Duodenal mucosa (tissue), 2 donors: Measurements from ENCODE around the gene DNAH9.

Experiments
- H3K27ac ChIP-seq: one replicate; pipeline ENCODE4 v1.7.0; 2013; ENCODE audit warnings: low read depth, low read length
- H3K27me3 ChIP-seq, 2 donors: one replicate each; pipeline ENCODE4 v1.7.0; 2013; ENCODE audit warnings: low read length in 2 of 2, control low read depth in 1 of 2; ENCODE audit not compliant: insufficient read depth in 2 of 2, control insufficient read depth in 1 of 2
- H3K36me3 ChIP-seq, 2 donors: one replicate each; pipeline ENCODE4 v1.7.0; 2013; ENCODE audit warnings: low read length in 2 of 2, control low read depth in 1 of 2; ENCODE audit not compliant: insufficient read depth in 2 of 2, control insufficient read depth in 1 of 2
- H3K4me1 ChIP-seq, 2 donors: one replicate each; pipeline ENCODE4 v1.7.0; 2013; ENCODE audit warnings: low read length in 2 of 2, control low read depth in 1 of 2; ENCODE audit not compliant: insufficient read depth in 2 of 2, control insufficient read depth in 1 of 2
- H3K4me3 ChIP-seq, 2 donors: one replicate each; pipeline ENCODE4 v1.7.0; 2013; ENCODE audit warnings: low read length in 2 of 2, low read depth in 1 of 2
- H3K9ac ChIP-seq, 2 donors: one replicate each; pipeline ENCODE4 v1.7.0; 2013; ENCODE audit warnings: low read length in 2 of 2, low read depth in 1 of 2
- H3K9me3 ChIP-seq, 2 donors: one replicate each; pipeline ENCODE4 v1.7.0; 2013; ENCODE audit warnings: low read length in 2 of 2, control low read depth in 1 of 2; ENCODE audit not compliant: control insufficient read depth in 1 of 2

DNAH9 gene

DNA sequence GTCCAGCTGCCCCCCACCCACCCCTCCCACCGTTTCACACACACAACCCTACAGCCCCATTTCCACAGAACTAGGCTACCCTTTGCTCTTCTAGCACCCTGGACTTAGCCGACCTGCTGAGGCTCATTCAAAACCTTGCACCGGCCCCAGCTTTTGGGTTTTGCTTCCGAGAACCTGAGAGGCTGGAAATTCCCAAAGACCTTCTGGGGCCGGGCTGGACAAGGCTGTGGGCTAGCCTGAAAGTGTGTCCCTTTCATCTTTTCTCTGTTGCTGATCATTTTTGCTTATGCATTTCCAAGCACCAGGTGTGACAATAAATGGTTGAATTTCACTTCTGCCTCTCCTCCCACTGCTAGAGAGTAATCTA, 139.0 kb downstream of the DNAH9 start:
- Histone ChIP-seq H3K27ac (no peak overlapping the region), H3K4me3 (no peak overlapping the region), H3K9ac (no peak overlapping the region), H3K4me1 (no peaks in the 10 kb centered on the region), H3K9me3 (no peaks in the 10 kb centered on the region), H3K36me3 (no peaks in the 10 kb centered on the region), H3K27me3 (no peaks in the 10 kb centered on the region)

DNA sequence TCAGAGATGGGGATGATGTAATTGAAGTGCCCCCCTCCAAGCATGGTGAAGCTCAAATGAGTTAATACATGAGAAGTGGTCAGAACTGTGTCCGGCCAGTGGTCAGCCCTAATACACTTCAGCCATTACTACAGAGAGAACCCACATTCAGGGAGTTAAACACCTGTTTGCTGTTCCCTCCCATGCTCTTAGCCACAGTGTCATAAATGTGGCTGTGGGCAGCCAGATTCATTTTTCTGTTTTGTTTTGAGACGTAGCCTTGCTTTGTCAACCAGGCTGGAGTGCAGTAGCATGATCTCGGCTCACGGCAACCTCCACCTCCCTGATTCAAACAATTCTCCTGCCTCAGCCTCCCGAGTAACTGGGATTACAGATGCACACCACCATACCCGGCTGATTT, 139.9 kb downstream of the DNAH9 start:
- Histone ChIP-seq H3K4me1 (no peaks in the 10 kb centered on the region), H3K4me3 (no peak overlapping the region), H3K27ac (no peak overlapping the region), H3K9ac (no peak overlapping the region), H3K9me3 (no peaks in the 10 kb centered on the region), H3K36me3 (no peaks in the 10 kb centered on the region), H3K27me3 (no peaks in the 10 kb centered on the region)

DNA sequence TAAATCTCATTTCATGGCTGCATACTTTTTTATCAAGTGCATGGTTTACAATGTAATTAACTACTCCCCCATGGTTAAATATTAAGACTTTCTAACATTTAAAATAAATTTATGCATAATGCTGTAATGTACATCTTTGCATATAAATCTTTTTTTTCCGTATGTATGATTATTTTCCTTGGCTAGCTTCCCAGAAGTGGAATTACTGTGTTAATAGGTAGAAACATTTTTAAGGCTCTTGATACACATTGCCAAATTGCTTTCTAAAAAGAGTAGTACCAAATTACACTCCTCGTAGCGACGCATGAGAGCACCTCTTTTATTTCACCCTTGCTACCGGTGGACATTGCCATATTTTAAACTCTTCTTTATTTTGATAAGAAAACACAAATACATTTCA, 141.1 kb downstream of the DNAH9 start:
- H3K27ac ChIP-seq = no peak overlapping the region
- H3K9me3 ChIP-seq = no peaks in the 10 kb centered on the region
- no peaks in the 10 kb centered on the region for H3K36me3 ChIP-seq
- H3K27me3 ChIP-seq = no peaks in the 10 kb centered on the region
- no peak overlapping the region for H3K9ac ChIP-seq
- no peaks in the 10 kb centered on the region for H3K4me1 ChIP-seq
- H3K4me3 ChIP-seq = no peak overlapping the region

DNA sequence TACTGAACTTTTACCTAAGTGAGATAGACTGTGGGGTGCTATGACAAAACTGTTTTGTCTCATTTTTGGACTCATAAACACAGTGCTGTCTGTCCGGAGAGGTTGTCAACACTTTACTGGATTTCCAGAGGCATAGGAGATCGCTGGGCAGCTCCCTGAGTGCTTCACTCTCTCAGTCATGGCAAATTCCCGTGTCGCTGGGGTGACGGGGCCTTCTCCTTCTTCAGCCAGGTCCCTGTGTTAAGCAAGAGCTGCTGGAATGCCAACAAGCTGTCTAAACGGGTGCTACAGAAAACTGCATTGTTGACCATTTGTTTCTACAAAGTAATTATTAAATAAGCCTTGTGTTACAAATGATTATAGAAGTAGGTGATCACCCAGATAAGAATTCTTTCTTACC, 141.6 kb downstream of the DNAH9 start:
- Histone ChIP-seq H3K4me1 (no peaks in the 10 kb centered on the region), H3K4me3 (no peak overlapping the region), H3K36me3 (no peaks in the 10 kb centered on the region), H3K27ac (no peak overlapping the region), H3K9ac (no peak overlapping the region), H3K9me3 (no peaks in the 10 kb centered on the region), H3K27me3 (no peaks in the 10 kb centered on the region)

DNA sequence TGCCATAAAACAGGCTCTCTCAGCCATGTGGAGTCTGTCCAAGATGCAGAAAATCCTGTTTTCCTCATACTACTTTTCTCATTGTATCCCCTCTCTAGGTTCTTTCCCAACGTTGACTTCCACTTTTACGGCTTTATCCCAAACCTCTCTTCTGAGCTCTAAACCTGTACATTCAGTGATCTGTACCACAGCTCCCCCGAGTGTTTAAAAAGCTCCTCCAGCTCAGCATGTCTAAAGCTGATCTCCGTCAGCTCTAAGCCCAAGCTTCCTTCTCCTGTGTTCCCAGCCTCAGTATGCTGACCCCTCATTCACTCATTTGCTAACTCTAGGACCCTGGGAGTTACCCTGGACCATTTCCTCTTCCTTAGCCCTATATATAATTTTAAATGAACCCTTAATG, 144.6 kb downstream of the DNAH9 start:
- Histone ChIP-seq H3K9me3 (no peaks in the 10 kb centered on the region), H3K27me3 (no peaks in the 10 kb centered on the region), H3K27ac (no peak overlapping the region), H3K4me1 (no peaks in the 10 kb centered on the region), H3K4me3 (no peak overlapping the region), H3K9ac (no peak overlapping the region), H3K36me3 (no peaks in the 10 kb centered on the region)

DNA sequence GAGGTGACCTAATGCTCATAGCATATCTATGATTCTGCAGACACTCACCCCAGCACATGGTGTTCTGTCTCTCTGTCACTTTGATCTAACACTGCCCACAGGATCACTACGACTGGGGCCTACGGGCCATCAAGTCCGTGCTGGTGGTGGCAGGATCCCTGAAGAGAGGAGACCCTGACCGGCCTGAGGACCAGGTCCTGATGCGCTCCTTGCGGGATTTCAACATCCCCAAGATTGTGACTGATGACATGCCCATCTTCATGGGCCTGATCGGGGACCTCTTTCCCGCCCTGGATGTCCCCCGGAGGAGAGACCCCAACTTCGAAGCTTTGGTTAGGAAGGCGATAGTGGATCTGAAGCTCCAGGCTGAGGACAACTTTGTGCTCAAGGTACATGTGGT, 146.4 kb downstream of the DNAH9 start:
- Histone ChIP-seq H3K4me3 (no peak overlapping the region), H3K9me3 (no peaks in the 10 kb centered on the region), H3K27me3 (no peaks in the 10 kb centered on the region), H3K27ac (no peak overlapping the region), H3K4me1 (no peaks in the 10 kb centered on the region), H3K9ac (no peak overlapping the region), H3K36me3 (no peaks in the 10 kb centered on the region)

DNA sequence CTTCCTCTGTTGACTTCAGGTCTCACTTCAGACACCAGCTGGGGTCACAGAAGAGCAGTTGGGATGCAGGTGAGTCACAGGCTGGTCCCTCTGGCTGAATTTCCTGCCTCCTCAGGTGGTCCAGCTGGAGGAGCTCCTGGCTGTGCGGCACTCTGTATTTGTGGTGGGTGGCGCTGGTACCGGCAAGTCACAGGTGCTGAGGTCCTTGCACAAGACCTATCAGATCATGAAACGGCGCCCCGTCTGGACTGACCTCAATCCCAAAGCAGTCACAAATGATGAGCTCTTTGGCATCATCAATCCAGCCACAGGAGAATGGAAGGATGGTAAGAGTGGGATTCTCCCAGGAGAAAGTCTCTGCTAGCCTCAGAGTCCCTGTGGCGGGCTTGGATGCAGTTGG, 149.2 kb downstream of the DNAH9 start:
- no peak overlapping the region for H3K4me3 ChIP-seq
- H3K27me3 ChIP-seq = no peaks in the 10 kb centered on the region
- H3K9me3 ChIP-seq = no peaks in the 10 kb centered on the region
- H3K36me3 ChIP-seq = no peaks in the 10 kb centered on the region
- no peaks in the 10 kb centered on the region for H3K4me1 ChIP-seq
- no peak overlapping the region for H3K27ac ChIP-seq
- H3K9ac ChIP-seq = no peak overlapping the region

DNA sequence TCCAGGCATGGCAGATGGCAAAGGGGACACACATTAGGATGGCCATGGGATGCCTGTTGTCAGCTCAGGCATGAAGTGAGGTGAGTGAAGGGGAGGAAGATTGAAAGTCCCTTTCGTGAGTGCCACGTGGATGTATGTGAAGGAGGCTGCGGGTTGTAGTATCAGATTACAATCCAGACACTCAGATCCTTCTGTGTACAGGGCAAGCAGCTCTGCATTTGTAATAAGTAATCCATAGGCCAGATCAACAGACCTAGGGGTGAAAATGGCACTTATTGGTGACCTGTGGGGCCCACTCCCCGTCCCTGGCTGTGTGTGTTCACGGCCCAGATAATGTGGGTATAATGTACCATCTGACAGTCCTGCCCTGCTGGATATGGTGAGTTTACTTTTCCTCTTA, 159.5 kb downstream of the DNAH9 start:
- H3K4me3 ChIP-seq = no peak overlapping the region
- no peaks in the 10 kb centered on the region for H3K36me3 ChIP-seq
- no peaks in the 10 kb centered on the region for H3K27me3 ChIP-seq
- H3K27ac ChIP-seq = no peak overlapping the region
- H3K4me1 ChIP-seq = no peaks in the 10 kb centered on the region
- no peaks in the 10 kb centered on the region for H3K9me3 ChIP-seq
- no peak overlapping the region for H3K9ac ChIP-seq

DNA sequence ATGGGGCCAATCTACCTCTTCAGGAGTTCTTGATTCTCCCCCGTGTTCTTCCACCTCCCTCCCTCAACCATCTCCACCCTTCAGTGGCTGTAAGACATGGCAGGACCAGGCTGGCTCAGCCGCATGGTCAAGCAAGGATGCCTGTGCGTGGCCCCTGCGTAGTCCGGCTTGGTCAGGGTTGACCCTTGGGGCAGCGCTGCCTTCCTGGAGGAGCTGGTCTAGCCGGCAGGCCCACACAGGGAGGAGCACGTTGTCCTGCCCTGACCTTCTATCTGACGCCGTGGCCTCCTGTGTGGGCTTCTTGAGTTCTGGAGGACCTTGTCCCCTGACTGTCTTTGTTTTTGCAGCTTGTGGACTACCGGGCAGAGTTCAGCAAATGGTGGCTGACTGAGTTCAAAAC, 169.8 kb downstream of the DNAH9 start:
- Histone ChIP-seq H3K36me3 (no peaks in the 10 kb centered on the region), H3K27me3 (no peaks in the 10 kb centered on the region), H3K4me1 (no peaks in the 10 kb centered on the region), H3K9me3 (no peaks in the 10 kb centered on the region), H3K27ac (no peak overlapping the region), H3K4me3 (no peak overlapping the region), H3K9ac (no peak overlapping the region)

DNA sequence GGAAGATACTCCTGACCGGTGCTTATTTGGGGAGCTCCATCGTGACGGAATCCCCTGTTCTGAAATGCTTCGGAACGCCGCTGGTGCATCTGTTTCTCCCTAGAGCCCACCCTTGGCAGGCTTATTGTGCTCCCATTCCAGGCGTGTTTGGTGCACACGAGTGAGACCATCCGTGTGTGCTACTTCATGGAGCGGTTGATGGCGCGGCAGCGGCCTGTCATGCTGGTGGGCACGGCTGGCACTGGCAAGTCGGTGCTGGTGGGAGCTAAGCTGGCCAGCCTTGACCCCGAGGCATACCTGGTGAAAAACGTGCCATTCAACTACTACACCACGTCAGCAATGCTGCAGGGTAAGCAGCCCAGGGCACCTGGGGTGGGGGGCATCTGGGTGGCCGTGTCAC, 170.7 kb downstream of the DNAH9 start:
- no peaks in the 10 kb centered on the region for H3K9me3 ChIP-seq

DNA sequence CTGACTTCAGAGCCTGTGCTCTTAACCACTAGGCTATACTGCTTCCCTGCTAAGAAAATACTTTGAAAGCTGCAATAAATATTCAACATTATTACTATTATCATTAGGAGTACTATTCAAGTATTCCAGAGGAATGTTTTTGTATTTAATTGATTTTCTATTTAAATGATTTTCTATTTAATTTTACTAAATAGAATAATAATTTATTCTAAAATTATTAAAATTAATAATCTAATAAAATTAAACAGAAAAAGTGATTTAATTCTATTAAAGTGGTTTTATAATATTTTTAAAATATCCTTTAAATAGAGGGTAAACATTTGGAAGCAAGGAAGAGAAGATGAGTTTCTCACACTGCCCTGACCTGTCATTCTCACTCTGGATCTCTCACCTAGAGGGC, 173.8 kb downstream of the DNAH9 start:
- Histone ChIP-seq H3K4me1 (no peaks in the 10 kb centered on the region), H3K27me3 (no peaks in the 10 kb centered on the region)

More for the DNA sequence above, 170.7 kb downstream of the DNAH9 start:
- H3K27ac ChIP-seq = no peak overlapping the region
- H3K4me1 ChIP-seq = no peaks in the 10 kb centered on the region
- H3K9ac ChIP-seq = no peak overlapping the region
- H3K27me3 ChIP-seq = no peaks in the 10 kb centered on the region
- H3K4me3 ChIP-seq = no peak overlapping the region
- H3K36me3 ChIP-seq = no peaks in the 10 kb centered on the region

More for the DNA sequence above, 173.8 kb downstream of the DNAH9 start:
- no peak overlapping the region for H3K4me3 ChIP-seq
- no peak overlapping the region for H3K9ac ChIP-seq
- H3K36me3 ChIP-seq = no peaks in the 10 kb centered on the region
- H3K27ac ChIP-seq = no peak overlapping the region
- H3K9me3 ChIP-seq = no peaks in the 10 kb centered on the region
